Left hindlimb (tissue), 1 donor: ENCODE results near the gene PKLR.
"Not testable (repeated sequence)": the region's sequence is repeated elsewhere in the genome, so short reads cannot be mapped to it uniquely, and the experiment has no call there.

Experiments
- DNase-seq: peaks from one replicate; pipeline ENCODE4 v3.0.0-alpha.2; 2018

Gene PKLR

GRCh38 chr1:155301342-155301841, at the start of gene PKLR:
Gene PKLR (minus strand): TSS chr1:155301438. CDS start chr1:155301395, 43 bp downstream.
- no peak for DNase-seq

- no peak for DNase-seq
Observed at GRCh38 chr1:155342842-155343241, 41.6 kb upstream of the PKLR start.

GRCh38 chr1:155339515-155340097, 38.4 kb upstream of the PKLR start:
- no peak for DNase-seq

GRCh38 chr1:155334962-155335361, 33.7 kb upstream of the PKLR start:
- no peak for DNase-seq

GRCh38 chr1:155329980-155330598, 28.9 kb upstream of the PKLR start:
- DNase-seq: no peak

- DNase-seq: not testable (repeated sequence)
Observed at GRCh38 chr1:155328856-155329255, 27.6 kb upstream of the PKLR start.

- no peak for DNase-seq
Observed at GRCh38 chr1:155327981-155328380, 26.7 kb upstream of the PKLR start.

- no peak for DNase-seq
Observed at GRCh38 chr1:155326631-155327037, 25.4 kb upstream of the PKLR start.

GRCh38 chr1:155326020-155326526, 24.8 kb upstream of the PKLR start:
- DNase-seq: no peak

GRCh38 chr1:155325603-155325893, 24.3 kb upstream of the PKLR start:
- DNase-seq: no peak

- DNase-seq: peak; percentile 65
Observed at GRCh38 chr1:155324717-155325602, 23.7 kb upstream of the PKLR start.

- peak; percentile 97 for DNase-seq
Observed at GRCh38 chr1:155324037-155324716, 22.9 kb upstream of the PKLR start.

- peak; percentile 94 for DNase-seq
Observed at GRCh38 chr1:155323729-155324036, 22.4 kb upstream of the PKLR start.

- DNase-seq: peak; percentile 96
Observed at GRCh38 chr1:155322953-155323728, 21.9 kb upstream of the PKLR start.

GRCh38 chr1:155322571-155322952, 21.3 kb upstream of the PKLR start:
- no peak for DNase-seq

GRCh38 chr1:155321639-155322503, 20.6 kb upstream of the PKLR start:
- DNase-seq: no peak

GRCh38 chr1:155320661-155321617, 19.7 kb upstream of the PKLR start, which contains the start of gene RUSC1:
Gene RUSC1 (plus strand): TSS chr1:155320894. CDS start chr1:155321774, 880 bp downstream.
- DNase-seq: peak; percentile 86

- DNase-seq: peak; percentile 43
Observed at GRCh38 chr1:155320252-155320651, 19.0 kb upstream of the PKLR start.

- no peak for DNase-seq
Observed at GRCh38 chr1:155319536-155319935, 18.3 kb upstream of the PKLR start.

- DNase-seq: no peak
Observed at GRCh38 chr1:155318082-155318481, 16.8 kb upstream of the PKLR start.
